ENCODE data around the gene GRHL3.

The GRHL3 gene

DNA sequence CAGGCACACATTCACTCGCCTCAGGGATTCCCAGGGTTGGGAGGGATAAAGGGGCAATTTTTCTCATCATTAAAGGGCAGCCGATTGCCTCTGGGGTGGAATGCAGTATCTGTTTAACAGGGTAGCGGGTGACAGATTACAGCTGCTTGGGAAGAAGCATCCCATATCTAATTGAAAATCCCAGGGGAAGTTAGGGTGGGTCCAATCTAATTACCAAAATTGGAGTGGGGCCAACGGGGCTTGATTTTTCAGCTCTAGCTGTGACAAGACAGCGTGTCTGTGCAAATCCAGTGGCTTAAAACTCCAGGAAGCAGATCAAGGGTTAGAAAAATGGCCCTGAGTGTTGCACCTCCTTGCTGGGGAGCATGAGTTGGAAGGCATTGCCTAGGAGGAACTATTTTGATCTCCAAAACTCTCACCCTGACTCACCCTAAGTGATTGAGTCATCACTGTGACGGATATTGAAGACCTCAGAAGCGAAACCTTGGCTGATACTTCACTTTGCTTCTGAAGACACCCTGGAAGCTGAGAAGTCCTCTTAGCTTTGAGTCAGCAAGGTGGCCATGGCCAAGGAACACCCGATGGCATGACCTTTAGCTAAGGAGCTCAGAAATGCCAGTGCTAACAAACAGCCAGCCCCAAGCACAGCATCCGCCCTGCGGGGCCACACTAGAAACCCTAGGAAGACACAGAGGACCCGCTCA lies 46.0 kb downstream of the GRHL3 start:
- Mint-ChIP-seq H3K27ac (peak overlapping the region in 1 of 3 experiments; percentile 24), H3K4me1 (peaks cover 37% of the 10 kb centered on the region), H3K36me3 (ENCODE audit: low read depth) (peaks cover 5% of the 10 kb centered on the region), H3K9me3 (no peaks in the 10 kb centered on the region), H3K27me3 (ENCODE audit: low read depth) (peaks cover 45% of the 10 kb centered on the region), H3K4me3 (no peak overlapping the region)
- TF ChIP-seq, protein P1, sequence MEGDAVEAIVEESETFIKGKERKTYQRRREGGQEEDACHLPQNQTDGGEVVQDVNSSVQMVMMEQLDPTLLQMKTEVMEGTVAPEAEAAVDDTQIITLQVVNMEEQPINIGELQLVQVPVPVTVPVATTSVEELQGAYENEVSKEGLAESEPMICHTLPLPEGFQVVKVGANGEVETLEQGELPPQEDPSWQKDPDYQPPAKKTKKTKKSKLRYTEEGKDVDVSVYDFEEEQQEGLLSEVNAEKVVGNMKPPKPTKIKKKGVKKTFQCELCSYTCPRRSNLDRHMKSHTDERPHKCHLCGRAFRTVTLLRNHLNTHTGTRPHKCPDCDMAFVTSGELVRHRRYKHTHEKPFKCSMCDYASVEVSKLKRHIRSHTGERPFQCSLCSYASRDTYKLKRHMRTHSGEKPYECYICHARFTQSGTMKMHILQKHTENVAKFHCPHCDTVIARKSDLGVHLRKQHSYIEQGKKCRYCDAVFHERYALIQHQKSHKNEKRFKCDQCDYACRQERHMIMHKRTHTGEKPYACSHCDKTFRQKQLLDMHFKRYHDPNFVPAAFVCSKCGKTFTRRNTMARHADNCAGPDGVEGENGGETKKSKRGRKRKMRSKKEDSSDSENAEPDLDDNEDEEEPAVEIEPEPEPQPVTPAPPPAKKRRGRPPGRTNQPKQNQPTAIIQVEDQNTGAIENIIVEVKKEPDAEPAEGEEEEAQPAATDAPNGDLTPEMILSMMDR (IDR thresholded peaks at IDR 0.05; ENCODE audit: unreplicated experiment in 3 of 3): no peak

DNA sequence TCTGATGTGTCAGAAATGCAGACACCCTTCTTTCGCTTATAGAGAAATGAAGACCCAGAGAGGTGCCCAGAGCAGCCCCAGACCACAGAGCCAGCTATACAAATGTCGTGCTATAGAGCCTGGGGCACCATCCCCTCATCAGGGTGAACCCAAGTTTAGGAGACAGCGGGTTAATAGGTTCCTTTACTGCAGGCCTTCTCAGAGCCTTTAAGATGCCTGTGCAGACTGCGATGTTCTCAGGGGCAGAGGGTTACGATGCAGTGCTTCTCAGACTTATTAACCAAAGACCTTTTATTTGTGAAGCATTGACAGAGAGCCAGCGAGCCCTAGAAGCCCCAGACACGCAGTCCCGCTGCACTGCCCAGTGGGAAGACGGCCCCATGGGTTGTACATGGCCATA lies 47.5 kb downstream of the GRHL3 start:
- Mint-ChIP-seq H3K4me1 (peaks cover 37% of the 10 kb centered on the region), H3K27me3 (ENCODE audit: low read depth) (peaks cover 44% of the 10 kb centered on the region), H3K27ac (no peak overlapping the region), H3K36me3 (ENCODE audit: low read depth) (no peaks in the 10 kb centered on the region), H3K4me3 (no peak overlapping the region), H3K9me3 (no peaks in the 10 kb centered on the region)
- TF ChIP-seq, protein P1 (IDR thresholded peaks at IDR 0.05; ENCODE audit: unreplicated experiment in 3 of 3): no peak

DNA sequence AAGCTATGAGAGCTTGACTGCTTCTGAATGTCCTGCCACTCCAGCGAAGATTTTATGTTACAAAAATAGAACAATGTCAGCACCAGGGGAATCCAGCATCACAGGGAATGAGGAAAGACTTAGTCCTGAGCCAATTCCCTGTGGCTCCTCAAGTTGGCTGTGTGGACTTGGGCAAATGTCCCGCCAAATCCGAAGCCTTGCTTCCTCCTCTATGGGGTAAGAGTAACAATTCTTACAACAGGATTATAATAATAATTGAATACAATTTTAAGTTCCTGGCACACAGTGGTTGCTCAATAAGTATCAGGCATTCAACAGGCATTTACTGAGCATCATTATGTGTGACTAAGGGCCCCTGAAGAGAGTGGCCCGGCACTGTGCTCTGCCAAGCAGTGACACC lies 50.0 kb downstream of the GRHL3 start:
- no peak overlapping the region for H3K4me3 Mint-ChIP-seq
- H3K27me3 Mint-ChIP-seq (ENCODE audit: low read depth): peaks cover 27% of the 10 kb centered on the region
- H3K36me3 Mint-ChIP-seq (ENCODE audit: low read depth): no peaks in the 10 kb centered on the region
- TF ChIP-seq, protein P1 (IDR thresholded peaks at IDR 0.05; ENCODE audit: unreplicated experiment in 3 of 3): no peak
- peaks cover 24% of the 10 kb centered on the region for H3K4me1 Mint-ChIP-seq
- H3K9me3 Mint-ChIP-seq: no peaks in the 10 kb centered on the region
- H3K27ac Mint-ChIP-seq: no peak overlapping the region

DNA sequence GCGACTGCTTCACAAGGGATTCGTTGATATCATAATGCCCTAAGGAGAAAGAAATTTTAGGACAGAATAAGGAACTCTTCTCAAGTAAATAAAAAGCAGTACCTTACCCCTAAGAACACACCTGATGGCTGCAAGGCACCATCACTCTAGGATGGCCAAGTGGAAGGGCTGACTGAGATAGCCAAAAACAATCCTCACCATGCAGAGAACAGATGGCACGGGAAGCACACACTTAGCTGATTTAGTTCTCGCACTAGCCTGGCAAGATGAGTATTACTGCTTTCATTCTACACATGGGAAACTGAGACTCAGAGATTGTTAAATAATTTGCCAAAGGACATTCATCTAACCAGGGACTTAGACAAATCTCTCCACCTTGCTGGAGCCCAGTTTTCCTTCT lies 50.6 kb downstream of the GRHL3 start:
- no peaks in the 10 kb centered on the region for H3K9me3 Mint-ChIP-seq
- peaks cover 18% of the 10 kb centered on the region for H3K4me1 Mint-ChIP-seq
- TF ChIP-seq, protein P1 (IDR thresholded peaks at IDR 0.05; ENCODE audit: unreplicated experiment in 3 of 3): no peak
- H3K27me3 Mint-ChIP-seq (ENCODE audit: low read depth): peaks cover 21% of the 10 kb centered on the region
- H3K27ac Mint-ChIP-seq: no peak overlapping the region
- no peaks in the 10 kb centered on the region for H3K36me3 Mint-ChIP-seq (ENCODE audit: low read depth)
- H3K4me3 Mint-ChIP-seq: no peak overlapping the region

DNA sequence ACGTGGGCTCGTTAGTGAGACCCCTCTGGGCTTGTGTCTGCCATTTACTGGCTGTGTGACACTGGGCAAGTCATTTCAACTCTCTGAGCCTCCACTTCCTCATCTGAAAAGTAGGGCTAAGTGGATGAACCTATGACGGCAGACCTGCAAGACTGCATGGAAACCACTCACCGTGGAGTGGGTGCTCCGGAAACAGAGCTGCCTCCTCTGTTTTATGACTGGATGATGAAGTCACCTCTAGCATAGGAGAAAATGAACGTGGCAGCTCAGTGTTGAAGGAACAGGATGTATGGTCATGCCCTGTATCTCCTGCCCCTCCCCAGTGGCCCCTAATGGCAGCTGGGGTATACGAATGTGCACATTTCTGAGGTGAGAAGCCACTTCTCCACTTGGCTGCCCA lies 53.9 kb downstream of the GRHL3 start:
- Mint-ChIP-seq H3K4me3 (no peak overlapping the region), H3K27me3 (ENCODE audit: low read depth) (peaks cover 17% of the 10 kb centered on the region)

More for the DNA sequence above, 53.9 kb downstream of the GRHL3 start:
- Mint-ChIP-seq H3K27ac (no peak overlapping the region), H3K36me3 (ENCODE audit: low read depth) (no peaks in the 10 kb centered on the region), H3K9me3 (no peaks in the 10 kb centered on the region), H3K4me1 (no peaks in the 10 kb centered on the region)
- TF ChIP-seq, protein P1 (IDR thresholded peaks at IDR 0.05; ENCODE audit: unreplicated experiment in 3 of 3): no peak
